ENCODE measurements around the gene CCDC183.
"Not testable (repeated sequence)": the region's sequence is repeated elsewhere in the genome, so short reads cannot be mapped to it uniquely, and the experiment has no call there.

The CCDC183 gene

DNA sequence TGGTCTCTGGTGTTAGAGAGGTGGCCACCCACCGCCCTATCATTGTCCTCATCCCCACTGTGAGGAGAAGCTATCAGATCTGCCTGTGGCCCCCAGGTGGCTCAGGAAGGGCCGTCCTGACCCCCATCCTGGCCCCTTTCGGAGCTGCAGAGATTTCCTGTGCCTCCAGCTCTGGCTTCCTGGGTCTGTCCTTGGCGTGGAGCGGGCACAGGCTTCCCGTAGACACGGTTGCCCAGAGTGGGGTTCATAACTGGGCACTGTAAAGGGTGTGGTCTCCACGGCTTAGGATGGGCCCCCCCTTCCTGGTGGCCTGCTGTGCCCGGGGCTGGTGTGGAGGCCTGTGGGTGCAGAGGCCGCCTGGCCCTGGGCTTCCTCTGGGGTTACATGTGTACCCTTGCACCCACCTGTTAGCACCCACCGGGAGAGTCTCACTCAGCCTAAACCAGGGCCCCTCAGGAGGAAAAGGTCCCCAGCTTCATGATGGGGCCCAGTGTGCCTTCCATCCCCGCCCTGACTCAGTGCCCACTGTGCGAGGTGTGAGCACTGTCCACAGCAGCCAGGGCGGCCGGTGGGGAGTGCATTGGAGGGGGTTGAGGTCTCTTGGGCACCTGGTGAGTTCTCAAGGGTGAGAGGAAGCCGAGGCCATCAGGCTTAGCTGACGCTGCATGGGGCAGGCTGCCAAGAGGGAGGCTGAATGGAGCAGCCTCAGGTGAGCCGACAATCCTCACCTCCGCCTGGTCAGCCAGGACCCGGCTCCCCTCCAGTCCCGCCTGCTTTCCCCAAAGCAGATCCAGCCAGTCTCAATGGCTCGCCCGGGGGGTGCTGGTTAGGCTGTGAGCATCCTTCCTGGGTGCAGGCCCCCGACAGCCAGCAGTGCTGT is 30.8 kb downstream of the CCDC183 start:
- DNase-seq, result no peak

DNA sequence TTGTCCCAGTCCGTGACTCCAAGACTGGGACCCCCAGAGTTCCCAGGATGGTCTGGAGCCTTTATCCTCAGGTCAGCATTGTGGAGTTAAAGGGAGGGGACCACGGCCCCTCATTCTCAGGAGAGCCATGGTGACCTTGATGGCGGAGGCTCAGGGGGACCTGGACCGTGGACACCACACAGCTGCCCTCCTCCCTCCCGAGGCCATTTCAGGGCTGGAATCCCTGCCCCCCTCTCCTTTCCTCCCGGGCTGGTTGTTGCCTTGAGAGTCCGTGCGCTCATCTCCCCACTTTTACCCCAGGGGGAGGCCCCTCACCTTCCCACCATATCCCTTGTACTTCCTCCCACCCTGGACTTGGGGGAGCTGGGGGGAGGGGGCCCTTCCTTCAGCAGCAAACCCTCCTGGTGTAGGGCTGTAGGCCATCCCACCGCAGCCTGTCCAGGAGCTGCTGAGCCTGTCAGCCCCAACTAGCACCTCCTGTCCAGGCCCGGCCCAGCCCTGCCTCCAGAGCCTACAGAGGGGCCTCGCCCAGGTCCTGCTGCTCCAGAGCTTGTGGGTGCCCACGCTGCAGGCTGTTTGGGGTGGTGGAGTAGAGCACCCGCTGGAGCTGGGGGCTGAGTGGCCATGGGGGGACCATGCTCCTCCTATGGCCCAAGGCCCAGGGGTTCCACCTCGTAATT is 31.8 kb downstream of the CCDC183 start:
- no peak for DNase-seq

DNA sequence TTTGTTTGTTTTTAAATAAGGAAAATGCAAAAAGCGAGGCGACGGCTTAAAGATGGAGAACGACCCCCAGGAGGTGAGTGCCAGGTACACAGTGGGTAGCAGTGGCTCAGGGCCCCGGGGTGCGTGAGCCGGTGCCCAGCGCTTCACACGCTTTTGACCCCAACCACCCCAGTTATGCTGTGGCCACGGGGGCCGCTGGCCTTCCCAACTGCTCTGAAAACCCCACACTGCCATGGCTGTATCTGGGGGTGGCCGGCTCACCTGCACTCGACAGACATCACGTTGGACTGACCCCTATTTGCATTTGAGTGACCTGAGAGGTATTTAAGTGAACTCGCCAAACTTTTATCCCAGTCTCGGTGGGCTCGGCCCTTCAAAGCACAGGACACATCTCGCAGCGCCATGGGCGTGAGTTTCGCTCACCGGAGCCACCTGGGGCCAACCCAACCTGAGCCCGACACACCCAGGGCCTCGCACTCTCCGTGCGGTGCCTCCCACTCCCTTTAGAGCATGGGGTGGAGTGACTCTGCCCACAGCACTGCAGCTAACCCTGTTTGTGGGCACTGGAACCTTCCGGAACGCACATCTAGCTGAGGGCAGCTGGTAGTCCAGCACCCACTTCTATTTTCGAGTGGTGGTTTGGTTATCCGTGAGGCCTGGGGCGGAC is 32.5 kb downstream of the CCDC183 start:
- DNase-seq, result no peak

DNA sequence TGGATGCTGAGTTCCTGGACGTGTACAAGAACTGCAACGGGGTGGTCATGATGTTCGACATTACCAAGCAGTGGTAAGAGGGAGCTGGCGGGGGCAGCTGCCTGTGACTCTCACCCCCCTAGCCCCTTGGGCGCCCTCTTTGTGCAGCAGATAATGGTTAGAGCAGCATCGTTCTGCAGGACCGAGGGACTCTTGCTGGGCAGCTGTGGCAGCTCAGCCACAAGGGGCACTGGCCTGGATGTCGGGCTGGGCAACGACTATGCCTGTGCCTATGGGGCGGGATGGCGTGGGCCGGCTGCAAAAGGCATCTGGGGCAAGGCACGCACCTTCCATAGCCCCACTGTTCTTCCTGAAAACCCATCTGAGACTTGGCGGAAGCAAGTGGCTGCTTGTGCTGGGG is 33.3 kb downstream of the CCDC183 start:
- no peak for DNase-seq

DNA sequence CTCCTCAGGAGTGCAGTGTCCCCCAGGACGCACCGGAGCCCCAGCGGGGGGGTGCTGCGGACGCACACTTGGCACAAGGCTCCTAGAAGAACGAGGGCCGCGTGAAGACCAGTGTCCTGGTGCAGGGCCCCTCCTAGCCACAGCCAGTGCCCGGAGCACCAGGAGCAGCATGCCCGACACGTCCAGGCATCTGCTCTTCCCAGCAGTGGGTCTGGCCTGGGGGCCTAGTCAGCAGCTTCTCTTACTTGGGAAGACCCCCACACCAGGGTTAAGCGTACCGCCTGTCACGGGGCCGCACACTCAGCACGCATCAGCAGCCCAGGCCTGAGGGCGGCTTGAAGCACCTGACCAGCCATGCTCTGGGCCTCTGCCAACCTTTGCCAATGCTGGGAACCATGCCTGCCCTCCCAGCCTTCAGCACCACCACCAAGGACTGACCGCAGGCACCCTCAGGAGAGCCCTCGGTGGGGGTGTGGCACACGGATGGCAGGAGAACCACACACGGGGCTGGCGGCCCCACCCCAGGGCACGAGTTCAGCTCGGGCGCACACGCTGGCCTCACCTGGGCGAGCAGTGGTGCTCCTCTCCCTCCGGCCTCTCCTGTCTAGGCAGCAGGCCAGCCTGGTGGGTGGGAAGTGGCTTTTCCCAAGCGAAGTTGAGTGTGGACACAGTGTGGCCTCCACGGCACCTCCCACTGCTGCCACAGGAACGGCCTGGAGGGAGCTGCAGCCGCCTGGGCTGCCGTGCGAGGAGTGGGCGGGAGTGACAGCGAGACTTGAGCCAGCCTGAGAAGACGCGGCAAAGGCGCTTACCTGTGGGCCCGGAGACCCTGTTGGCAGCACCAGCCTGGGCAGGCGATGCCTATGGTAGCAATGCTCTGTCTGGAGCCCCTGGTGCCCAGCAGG is 34.1 kb downstream of the CCDC183 start:
- no peak for DNase-seq

DNA sequence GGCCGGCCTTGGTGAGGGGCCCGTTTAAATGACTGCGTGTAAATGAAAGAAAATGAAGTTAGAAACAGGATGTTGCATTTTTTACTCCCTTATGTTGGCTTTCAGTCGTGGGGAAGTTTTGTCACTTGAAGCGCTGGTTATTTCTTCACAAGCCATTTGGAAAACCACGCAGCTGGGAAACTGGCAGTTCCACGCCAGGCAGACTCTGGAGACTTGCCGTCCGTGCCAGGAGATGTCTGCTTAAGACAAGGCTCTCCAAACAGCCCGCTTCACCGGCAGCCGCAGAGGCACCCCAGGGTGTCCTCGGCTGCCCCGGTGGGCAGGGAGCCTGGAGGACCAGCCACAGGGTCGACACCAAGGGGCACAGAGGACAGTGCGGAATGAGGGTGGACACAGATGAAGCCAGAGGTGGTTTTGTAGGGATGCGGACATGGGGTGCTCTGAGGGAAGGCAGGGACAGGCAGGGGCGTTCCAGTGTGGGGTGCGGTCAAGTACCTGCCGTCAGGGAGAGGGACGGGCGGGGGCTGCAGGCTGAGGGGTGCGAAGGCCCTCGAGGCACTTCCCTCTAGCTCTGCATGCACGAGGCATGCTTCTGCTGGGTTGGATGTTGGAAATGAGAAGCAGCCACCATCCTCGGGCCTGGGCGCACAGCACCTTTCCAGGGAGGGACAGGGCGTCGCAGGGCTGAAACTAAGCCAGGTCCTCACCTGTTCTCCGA is 35.0 kb downstream of the CCDC183 start:
- DNase-seq, result no peak

DNA sequence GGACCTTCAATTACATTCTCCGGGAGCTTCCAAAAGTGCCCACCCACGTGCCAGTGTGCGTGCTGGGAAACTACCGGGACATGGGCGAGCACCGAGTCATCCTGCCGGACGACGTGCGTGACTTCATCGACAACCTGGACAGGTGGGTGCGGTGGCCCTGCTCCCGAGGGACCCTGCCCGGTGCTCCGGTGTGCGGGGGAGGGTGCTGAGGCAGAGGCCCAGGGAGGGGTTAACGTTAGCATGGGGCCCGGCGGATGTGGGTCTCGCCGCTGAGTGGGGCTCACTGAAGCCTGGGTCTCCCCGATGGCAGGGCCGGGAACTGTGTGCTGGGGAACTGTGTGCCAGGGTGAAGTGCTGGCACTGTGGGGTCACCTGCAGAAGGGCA is 35.6 kb downstream of the CCDC183 start:
- no peak for DNase-seq

DNA sequence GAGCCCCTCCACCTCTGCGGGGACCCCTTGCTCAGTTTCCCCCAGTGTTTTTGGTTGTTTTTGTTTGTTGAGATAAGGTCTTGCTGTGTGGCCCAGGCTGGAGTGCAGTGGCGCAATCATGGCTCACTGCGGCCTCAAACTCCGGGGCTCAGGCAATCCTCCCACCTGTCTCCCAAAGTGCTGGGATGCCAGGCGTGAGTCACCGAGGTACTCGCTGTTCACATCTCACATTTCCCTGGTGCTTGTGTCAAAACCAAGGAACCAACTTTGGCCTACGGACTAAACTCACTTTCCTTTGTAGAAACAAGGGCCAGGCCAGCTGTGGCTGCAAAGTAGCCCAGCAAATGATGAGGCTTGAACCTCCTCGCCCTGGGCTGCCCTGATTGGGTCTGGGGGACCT is 36.4 kb downstream of the CCDC183 start:
- DNase-seq, result no peak

DNA sequence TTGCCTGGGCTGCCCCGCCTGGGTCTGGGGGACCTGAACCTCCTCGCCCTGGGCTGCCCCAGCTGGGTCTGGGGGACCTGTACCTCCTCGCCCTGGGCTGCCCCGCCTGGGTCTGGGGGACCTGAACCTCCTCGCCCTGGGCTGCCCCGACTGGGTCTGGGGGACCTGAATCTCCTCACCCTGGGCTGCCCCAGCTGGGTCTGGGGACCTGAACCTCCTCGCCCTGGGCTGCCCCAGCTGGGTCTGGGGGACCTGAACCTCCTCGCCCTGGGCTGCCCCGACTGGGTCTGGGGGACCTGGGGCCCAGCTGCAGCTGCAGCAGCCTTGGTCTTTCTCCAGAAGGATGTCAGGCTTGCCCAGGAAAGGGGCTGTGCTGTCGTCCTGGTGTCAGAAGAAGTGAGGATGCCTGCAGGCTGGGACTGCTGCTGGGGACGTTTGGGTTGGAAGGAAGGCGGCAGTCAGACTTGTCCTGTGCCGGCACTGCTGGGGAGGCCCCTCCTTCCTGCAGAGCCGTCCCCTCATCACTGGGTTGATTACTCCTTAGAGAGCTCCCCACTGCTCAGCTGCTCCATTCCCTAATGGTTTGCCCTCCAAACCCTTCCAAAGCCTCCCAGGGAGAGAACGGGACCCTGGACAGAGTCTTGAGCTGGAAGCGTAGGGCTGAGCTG is 37.4 kb downstream of the CCDC183 start:
- not testable (repeated sequence) for DNase-seq

DNA sequence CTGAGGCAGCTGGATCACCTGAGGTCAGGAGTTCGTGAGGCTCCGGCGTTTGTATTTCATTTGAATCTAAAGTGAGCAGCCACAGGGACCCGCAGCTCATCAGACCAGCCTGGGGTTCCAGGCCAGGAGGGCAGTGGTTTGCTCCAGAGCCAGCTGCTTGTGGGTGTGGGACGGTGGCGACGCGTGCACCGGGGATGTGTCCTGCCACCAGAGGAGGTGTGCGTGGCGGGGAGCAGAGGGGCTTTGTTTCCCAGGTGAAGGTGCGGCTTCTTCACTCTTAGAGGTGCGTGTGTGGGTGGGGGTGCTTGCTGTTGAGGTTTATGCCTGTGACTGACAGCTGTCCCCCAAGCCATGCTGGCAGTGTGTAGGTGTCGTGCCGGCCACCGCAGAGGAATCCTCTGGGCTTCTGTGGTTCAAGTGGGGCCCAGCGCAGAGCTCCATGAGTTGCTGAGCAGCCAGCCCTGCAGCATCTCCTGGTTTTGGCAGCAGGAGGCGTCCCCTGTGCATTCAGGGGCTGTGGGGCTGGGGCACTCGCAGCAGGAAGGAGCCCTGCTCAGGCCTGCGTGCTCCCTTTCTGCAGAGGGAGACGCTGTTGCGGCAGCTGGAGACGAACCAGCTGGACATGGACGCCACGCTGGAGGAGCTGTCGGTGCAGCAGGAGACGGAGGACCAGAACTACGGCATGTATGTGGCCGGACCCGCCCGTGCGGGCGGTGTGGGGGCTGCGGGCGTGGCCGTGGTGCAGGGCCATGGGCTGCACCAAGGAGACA is 39.2 kb downstream of the CCDC183 start:
- DNase-seq, result no peak

DNA sequence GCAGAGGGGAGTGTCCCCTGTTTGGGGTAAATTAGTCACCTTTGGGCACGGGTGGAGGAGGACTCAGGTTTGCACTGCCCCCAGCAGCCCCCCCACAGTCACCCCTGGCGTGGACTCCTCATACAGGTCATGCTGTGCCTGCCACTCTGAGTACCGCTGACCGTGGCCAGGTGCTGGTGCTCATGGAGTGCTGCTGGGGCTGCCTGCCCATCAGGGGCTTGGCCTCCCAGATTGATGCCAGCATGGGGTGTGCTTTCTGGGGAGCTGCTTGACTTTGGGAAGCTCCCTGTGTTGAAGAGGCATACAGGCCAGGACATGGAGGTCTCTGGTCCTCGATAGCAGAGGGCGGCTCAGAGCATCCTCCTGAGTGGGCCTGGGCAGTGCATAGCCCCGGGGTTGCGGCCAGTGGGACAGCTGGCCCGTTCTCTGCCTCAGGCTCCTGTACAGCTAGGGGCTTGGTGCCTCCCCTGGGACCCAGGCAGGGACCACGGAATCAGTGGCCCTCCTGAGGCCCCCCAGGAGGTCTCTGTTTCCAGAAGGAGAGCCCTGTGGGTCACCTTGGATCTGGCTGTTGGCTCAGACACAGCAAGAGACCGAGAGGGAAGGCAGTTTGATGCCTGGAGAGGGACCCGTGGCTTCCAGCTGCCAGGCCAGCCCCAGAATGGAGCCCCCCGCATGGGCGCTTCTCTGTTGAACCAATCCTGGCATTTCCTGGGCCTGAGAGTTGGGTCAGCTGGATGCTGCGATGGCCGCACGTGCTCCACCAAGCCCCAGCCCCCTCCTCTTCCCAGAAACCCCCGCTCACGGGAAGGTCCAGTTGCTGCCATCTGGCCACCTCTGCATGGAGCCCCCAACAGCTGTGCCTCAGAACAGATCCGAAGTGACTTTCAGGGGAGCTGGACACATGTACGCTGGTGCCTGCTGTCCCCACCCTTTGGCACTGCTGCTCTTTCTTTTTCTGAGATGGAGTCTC is 40.1 kb downstream of the CCDC183 start:
- no peak for DNase-seq

DNA sequence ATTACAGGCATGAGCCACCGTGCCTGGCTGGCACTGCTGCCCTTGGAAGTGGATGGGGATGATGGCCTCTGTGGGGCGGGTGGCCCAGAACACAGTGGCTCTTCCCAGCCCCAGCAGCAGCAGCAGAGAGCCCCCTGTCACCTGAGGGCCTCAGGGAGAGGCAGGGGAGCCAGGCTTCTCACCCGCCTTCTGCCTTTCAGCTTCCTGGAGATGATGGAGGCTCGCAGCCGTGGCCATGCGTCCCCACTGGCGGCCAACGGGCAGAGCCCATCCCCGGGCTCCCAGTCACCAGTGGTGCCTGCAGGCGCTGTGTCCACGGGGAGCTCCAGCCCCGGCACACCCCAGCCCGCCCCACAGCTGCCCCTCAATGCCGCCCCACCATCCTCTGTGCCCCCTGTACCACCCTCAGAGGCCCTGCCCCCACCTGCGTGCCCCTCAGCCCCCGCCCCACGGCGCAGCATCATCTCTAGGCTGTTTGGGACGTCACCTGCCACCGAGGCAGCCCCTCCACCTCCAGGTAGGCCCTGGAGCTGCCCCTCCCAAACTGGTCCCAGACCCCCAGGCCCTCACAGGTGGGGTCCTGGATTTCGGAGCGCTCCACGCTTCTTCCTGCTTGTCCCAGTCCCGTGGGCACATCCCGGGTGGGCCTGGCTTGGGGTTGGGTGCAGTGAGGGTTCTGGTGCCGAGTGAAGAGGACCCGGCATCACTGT is 41.2 kb downstream of the CCDC183 start:
- no peak for DNase-seq

DNA sequence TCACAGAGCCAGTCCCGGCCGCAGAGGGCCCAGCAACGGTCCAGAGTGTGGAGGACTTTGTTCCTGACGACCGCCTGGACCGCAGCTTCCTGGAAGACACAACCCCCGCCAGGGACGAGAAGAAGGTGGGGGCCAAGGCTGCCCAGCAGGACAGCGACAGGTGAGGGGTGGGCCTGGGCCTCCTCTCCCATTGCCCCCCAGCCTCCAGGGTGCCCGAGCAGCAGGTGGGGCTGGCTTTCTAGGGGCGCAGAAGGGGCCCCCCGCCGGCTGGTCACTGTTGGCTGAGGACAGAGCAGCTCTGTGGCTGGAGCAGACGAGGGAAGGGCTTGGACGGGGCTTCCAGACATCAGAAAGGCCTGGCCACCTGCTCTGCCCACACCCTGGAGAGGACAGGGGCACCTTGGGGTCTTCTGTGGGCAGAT is 41.7 kb downstream of the CCDC183 start:
- not testable (repeated sequence) for DNase-seq

DNA sequence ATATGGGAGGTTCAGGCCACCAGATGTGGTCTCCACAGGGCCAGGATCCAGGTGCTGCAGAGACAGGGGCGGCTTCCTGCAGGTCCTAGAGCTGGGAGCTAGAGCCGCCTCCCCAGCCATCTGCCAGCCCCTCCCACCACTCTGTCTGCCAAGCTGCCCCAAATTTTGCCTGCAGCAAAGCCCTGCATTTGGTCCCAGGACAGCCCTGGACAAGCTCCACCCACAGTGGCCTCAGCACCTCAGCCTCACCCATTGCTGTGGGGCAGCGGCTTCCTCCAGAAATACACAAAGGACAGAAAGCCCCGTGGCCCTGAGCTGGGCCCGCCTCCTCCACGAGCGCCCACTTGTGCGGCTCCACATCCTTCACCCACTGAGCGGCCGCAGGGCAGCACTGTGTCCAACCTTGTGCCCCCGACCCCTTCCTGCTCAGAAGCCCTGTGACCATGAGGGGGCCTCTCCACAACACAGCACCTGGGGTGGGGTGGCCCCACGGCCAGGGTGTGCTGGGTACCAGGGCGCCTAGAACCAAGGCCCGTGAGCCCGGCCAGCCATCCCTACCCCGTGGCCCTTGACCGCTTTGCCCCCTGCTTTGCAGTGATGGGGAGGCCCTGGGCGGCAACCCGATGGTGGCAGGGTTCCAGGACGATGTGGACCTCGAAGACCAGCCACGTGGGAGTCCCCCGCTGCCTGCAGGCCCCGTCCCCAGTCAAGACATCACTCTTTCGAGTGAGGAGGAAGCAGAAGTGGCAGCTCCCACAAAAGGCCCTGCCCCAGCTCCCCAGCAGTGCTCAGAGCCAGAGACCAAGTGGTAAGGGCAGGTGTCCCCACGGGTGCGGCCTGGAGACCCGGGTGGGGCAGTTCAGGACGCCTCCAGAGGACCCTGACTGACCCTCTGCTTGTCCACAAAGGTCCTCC is 42.4 kb downstream of the CCDC183 start:
- DNase-seq, result no peak

DNA sequence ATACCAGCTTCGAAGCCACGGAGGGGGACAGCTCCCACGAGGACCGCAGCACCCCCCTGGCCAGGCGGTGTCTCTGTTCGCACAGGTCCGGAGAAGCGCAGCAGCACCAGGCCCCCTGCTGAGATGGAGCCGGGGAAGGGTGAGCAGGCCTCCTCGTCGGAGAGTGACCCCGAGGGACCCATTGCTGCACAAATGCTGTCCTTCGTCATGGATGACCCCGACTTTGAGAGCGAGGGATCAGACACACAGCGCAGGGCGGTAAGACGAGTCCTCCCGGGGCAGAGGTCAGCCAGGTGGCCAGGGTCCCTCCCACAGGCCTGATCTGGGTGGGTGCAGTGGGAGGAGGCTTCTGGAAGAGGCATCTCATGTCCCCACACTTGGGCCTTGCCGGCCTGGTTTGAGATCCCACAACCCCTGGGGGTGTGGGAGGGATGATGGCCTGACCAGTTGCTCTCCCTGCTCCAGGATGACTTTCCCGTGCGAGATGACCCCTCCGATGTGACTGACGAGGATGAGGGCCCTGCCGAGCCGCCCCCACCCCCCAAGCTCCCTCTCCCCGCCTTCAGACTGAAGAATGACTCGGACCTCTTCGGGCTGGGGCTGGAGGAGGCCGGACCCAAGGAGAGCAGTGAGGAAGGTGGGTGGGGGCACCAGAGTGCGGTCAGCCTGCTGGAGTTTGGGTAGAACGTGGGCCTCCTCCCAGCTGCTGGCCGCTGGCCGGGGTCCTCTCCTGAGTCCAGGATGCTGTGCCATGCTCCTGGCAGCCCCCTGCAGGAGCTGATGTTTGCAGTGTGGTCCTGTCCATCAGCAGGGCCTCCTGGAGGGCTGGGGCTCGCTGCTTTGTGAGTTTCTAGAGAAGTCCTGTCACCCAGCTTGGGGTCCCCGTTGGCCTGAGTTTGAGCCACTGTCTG is 43.3 kb downstream of the CCDC183 start:
- no peak for DNase-seq

DNA sequence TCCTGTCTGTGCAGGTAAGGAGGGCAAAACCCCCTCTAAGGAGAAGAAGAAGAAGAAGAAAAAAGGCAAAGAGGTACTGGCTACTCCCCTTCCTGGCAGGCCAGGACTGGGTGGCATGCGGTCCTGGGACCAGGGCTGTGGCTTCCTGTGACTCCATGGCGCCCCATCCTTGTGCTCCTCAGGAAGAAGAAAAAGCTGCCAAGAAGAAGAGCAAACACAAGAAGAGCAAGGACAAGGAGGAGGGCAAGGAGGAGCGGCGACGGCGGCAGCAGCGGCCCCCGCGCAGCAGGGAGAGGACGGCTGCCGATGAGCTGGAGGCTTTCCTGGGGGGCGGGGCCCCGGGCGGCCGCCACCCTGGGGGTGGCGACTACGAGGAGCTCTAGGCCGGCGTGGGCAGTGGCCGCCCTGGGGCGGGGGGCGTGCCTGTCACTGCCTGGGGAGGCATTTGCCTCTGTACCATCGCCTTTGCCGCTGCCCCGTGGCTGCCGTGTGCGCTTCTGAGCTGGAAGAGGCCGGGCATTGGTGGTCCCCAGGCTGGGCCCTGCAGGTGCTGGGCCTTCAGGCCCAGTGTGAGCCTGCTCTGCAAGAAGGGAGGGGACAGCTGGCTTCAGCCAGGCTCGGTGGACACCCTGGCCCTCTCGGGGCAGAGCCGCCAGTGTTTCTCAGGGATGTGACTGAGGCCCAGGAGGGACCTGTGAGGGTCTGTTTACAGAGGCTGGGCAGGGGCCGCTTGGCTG is 44.2 kb downstream of the CCDC183 start:
- no peak for DNase-seq

Data from activated naive CD4-positive, alpha-beta T cell treated with Interleukin-2 at 50 U/mL for 16 hours (primary cell).